ENCODE data around the gene DYNC1H1.

GRCh38 chr14:101970830-101971400, 6.5 kb downstream of the DYNC1H1 start:
- TF ChIP-seq CTCF (IDR thresholded peaks at IDR 0.05), result no peak
- TF ChIP-seq POLR2A (IDR thresholded peaks at IDR 0.05), result no peak

All from adrenal gland (tissue), 5 donors.